Hepatocyte (in vitro differentiated cells): ENCODE results near the gene TMEM17. TPM values are rescaled to one million over a fixed set of nuclear protein-coding genes. Genes with fewer than 3 reads are reported as not detected.

Source experiments
- DNase-seq: peaks from one replicate; pipeline ENCODE4 v3.0.0-alpha.2; 2016; ENCODE audit warnings: low spot score
- H2AFZ ChIP-seq: fragments of 200-600 bp; sonication (generic); 2 replicates; pipeline ENCODE4 v1.6.0; 2016; ENCODE audit warnings: antibody characterized with exemption, mild to moderate bottlenecking
- H3K27ac ChIP-seq: fragments of 200-600 bp; sonication (generic); 2 replicates; pipeline ENCODE4 v1.5.1; 2016; ENCODE audit warnings: mild to moderate bottlenecking
- H3K27me3 ChIP-seq: fragments of 200-600 bp; sonication (generic); 2 replicates; pipeline ENCODE4 v1.6.1; 2016
- H3K36me3 ChIP-seq: fragments of 200-600 bp; sonication (generic); replicated peaks from 2 replicates; pipeline ENCODE4 v1.5.1; 2016; ENCODE audit warnings: low read depth; ENCODE audit not compliant: insufficient read depth
- H3K4me1 ChIP-seq: fragments of 200-600 bp; sonication (generic); 2 replicates; pipeline ENCODE4 v1.5.1; 2016; ENCODE audit warnings: mild to moderate bottlenecking, moderate library complexity; ENCODE audit not compliant: insufficient read depth
- H3K4me2 ChIP-seq: fragments of 200-600 bp; sonication (generic); 2 replicates; pipeline ENCODE4 v1.6.0; 2016
- H3K4me3 ChIP-seq: fragments of 200-600 bp; sonication (generic); 2 replicates; pipeline ENCODE4 v1.5.1; 2016; ENCODE audit warnings: mild to moderate bottlenecking
- H3K79me2 ChIP-seq: fragments of 200-600 bp; sonication (generic); 2 replicates; pipeline ENCODE4 v1.6.0; 2017; ENCODE audit warnings: mild to moderate bottlenecking
- H3K9me2 ChIP-seq: fragments of 200-600 bp; sonication (generic); replicated peaks from 2 replicates; pipeline ENCODE4 v1.6.0; 2017; ENCODE audit warnings: mild to moderate bottlenecking; ENCODE audit not compliant: insufficient read depth
- H3K9me3 ChIP-seq: fragments of 200-600 bp; sonication (generic); 2 replicates; pipeline ENCODE4 v1.5.1; 2016; ENCODE audit warnings: low read depth, mild to moderate bottlenecking
- H4K20me1 ChIP-seq: fragments of 200-600 bp; sonication (generic); 2 replicates; pipeline ENCODE4 v1.6.0; 2016; ENCODE audit warnings: mild to moderate bottlenecking; ENCODE audit not compliant: insufficient read depth, poor library complexity, severe bottlenecking
- CTCF ChIP-seq: fragments of 200-600 bp; sonication (generic); IDR thresholded peaks from 2 replicates; pipeline ENCODE4 v1.5.1; 2016; ENCODE audit warnings: antibody characterized with exemption, mild to moderate bottlenecking; ENCODE audit not compliant: poor library complexity
- EZH2 ChIP-seq: fragments of 200-600 bp; sonication (generic); IDR thresholded peaks from 2 replicates; pipeline ENCODE4 v1.6.1; 2016; ENCODE audit warnings: antibody characterized with exemption, mild to moderate bottlenecking, borderline replicate concordance
- EZH2phosphoT487 ChIP-seq: fragments of 200-600 bp; sonication (generic); IDR thresholded peaks from one replicate; pipeline ENCODE4 v1.6.1; 2018; ENCODE audit warnings: antibody characterized with exemption, mild to moderate bottlenecking, low read depth, moderate library complexity; ENCODE audit not compliant: unreplicated experiment, severe bottlenecking
- WGBS: methylation state at CpG from one replicate; pipeline ENCODE4 v1.1.6; 2016; ENCODE audit warnings: low lambda C conversion rate; ENCODE audit errors: missing lambda C conversion rate; 5-methylcytosine and 5-hydroxymethylcytosine counted together
- polyA plus RNA-seq: library from polyadenylated mRNA; unstranded; fragments of >200 nt; fragmentation: Nextera tagmentation; extraction: Ambion mirVana; gene quantifications from 2 replicates; pipeline ENCODE4 v1.2.1, GENCODE V29; 2016
- total RNA-seq: library from RNA; depleted of rRNA; stranded (reverse); fragments of >200 nt; gene quantifications from 2 replicates; pipeline ENCODE4 v1.2.3, GENCODE V29; 2014

The TMEM17 gene
- total and polyA plus RNA-seq, 2 experiments from 2014 or later, result 3.6 TPM

GRCh38 chr2:62499430-62500060 lies 6.5 kb downstream of the TMEM17 start:
- TF ChIP-seq EZH2 (no peak), EZH2phosphoT487 (no peak), CTCF (no peak)
- H3K4me1 ChIP-seq, result peaks cover under 1% of the 10 kb centered on the region
- H3K79me2 ChIP-seq, result no peaks in the 10 kb centered on the region
- no peak overlapping the region for H3K27ac ChIP-seq
- H4K20me1 ChIP-seq, result no peaks in the 10 kb centered on the region
- 96% methylated on average over 2 of the region's 2 CpGs for WGBS
- no peaks in the 10 kb centered on the region for H3K9me3 ChIP-seq
- H3K36me3 ChIP-seq, result no peaks in the 10 kb centered on the region
- H3K27me3 ChIP-seq, result no peaks in the 10 kb centered on the region
- H2AFZ ChIP-seq, result no peak overlapping the region
- no peak overlapping the region for H3K4me2 ChIP-seq
- DNase-seq, result no peak
- no peaks in the 10 kb centered on the region for H3K9me2 ChIP-seq
- no peak overlapping the region for H3K4me3 ChIP-seq

- Histone ChIP-seq H3K36me3 (no peaks in the 10 kb centered on the region), H4K20me1 (no peaks in the 10 kb centered on the region), H3K4me3 (no peak overlapping the region), H2AFZ (no peak overlapping the region), H3K27me3 (no peaks in the 10 kb centered on the region), H3K9me3 (no peaks in the 10 kb centered on the region), H3K9me2 (no peaks in the 10 kb centered on the region), H3K79me2 (no peaks in the 10 kb centered on the region), H3K27ac (no peak overlapping the region), H3K4me1 (no peaks in the 10 kb centered on the region), H3K4me2 (no peak overlapping the region)
- TF ChIP-seq EZH2phosphoT487 (no peak), CTCF (no peak), EZH2 (no peak)
- no peak for DNase-seq
These were observed 7.3 kb downstream of the TMEM17 start for GRCh38 chr2:62498739-62499138.

- no peak overlapping the region for H2AFZ ChIP-seq
- DNase-seq, result no peak
- TF ChIP-seq EZH2, result no peak
- no peak for TF ChIP-seq CTCF
- TF ChIP-seq EZH2phosphoT487, result no peak
These were observed 10.2 kb downstream of the TMEM17 start for GRCh38 chr2:62495761-62496160.

More at GRCh38 chr2:62495761-62496160, 10.2 kb downstream of the TMEM17 start:
- Histone ChIP-seq H3K27ac (no peak overlapping the region), H3K9me3 (no peaks in the 10 kb centered on the region), H4K20me1 (no peaks in the 10 kb centered on the region), H3K4me1 (no peaks in the 10 kb centered on the region), H3K4me2 (no peak overlapping the region), H3K27me3 (no peaks in the 10 kb centered on the region), H3K9me2 (no peaks in the 10 kb centered on the region), H3K4me3 (no peak overlapping the region), H3K36me3 (no peaks in the 10 kb centered on the region), H3K79me2 (no peaks in the 10 kb centered on the region)
- WGBS, result 53% methylated on average over 2 of the region's 2 CpGs
